Fibroblast of peridontal ligament (primary cell): Measurements from ENCODE around the gene MYOM1.
"Not testable (repeated sequence)": the region's sequence is repeated elsewhere in the genome, so short reads cannot be mapped to it uniquely, and the experiment has no call there.

Experiments
- DNase-seq: peaks from one replicate; pipeline ENCODE4 v3.0.0-alpha.2; 2010; ENCODE audit errors: extremely low read depth

Gene MYOM1

DNA sequence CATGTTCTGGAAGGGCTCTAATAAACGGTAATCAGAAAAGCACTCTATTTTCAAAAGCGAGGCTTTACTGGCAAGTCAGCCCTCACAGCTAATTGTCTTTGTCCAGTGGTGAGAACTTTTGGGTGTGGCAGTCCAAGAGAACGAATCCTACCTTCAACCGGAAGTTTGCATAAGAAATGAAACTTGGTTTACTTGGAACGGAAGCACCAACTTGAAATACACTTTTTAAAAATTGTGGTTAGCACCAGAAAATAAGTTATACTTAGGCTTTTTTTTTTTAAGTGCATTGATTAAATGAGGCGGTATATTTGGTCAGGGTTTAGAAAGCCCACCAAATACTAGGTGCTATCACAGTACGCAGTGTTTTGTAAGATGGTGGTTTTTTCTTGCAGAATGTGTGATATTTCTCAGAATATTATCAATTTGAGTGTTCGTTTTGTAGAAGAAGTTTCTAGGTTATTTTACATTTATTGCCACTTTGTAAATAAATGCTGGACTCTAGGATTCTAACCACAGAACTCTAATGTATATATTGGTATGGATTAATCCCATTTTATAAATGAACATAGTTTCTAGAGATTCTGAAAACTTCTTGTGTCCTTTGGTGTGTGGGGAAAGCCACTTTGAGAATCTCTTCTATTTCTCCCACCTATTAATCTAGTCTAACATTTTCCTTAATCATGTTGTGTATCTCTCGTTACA lies 29.0 kb upstream of the MYOM1 start:
- DNase-seq: peak; percentile 63

DNA sequence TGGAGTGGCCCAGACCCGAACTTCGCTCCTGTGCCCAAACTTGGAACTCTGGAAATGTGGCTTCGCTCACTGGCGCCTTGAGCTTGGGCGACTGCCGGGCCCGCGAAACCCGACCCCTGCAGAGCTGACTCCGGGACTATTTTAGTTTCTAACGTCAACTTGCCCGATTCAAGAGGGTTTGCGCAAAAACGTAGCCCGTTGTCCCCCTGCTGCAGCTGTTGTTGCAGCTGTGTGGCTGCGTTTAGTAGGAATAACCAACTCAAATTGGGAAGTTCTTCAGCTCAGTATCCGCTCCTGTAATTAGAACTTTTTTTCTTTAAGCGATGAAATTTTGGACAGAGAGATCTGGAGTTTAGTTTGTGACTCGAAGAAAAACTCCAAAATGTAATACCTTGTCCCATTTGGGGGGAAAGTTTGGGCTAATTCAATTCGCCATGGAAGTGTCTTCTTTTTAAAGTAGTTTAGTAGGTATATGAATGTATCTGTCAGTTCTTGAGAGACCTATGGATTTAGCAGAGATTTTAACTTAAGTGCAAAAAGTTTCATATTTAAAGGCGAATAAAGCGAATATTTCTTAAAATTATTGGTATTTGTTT lies 28.4 kb upstream of the MYOM1 start:
- DNase-seq: peak; percentile 77

DNA sequence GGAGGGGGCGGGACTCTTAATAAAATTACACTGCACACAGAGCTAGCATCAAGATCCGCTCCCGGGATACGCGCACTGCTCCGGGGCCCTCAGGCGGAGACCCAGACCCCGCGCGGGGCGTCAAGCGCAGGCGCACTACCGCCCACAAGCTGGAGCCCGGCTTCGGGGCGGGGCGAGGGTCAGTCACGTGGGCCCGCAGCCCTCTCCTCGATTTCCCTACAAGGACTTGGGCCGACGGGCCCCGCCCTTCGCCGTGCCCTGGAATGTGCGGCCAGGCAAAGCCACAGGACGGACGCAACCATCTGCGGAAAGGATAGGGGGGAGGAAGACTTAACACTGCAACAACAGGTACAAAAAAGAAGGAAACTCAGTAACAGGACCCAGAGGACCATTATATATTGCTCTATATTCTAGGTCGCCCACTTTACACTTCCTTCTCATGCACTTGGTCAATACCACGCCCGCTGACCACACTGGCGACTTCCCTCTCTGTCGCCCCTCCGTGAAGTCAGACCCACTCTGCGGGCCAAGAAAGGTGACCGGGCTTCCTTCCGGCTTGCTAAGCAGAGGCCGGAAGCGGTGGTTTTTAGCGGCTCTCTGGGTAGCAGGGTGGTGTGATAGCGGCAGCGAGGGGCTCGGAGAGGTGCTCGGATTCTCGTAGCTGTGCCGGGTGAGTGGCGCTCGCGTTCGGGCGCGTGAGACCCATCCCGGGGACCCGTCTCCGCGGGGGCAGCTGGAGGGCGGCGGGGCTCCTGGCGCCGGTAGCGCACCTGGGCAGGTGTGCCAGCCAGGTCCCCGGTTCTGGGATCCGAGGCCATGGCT lies 27.7 kb upstream of the MYOM1 start, which contains the start of gene MYL12A:
Gene MYL12A, plus strand, starts transcription at position 562 of the 822 bp plus-strand sequence. CDS start 5,447 bp downstream, outside the sequence.
- peak; percentile 99 for DNase-seq

DNA sequence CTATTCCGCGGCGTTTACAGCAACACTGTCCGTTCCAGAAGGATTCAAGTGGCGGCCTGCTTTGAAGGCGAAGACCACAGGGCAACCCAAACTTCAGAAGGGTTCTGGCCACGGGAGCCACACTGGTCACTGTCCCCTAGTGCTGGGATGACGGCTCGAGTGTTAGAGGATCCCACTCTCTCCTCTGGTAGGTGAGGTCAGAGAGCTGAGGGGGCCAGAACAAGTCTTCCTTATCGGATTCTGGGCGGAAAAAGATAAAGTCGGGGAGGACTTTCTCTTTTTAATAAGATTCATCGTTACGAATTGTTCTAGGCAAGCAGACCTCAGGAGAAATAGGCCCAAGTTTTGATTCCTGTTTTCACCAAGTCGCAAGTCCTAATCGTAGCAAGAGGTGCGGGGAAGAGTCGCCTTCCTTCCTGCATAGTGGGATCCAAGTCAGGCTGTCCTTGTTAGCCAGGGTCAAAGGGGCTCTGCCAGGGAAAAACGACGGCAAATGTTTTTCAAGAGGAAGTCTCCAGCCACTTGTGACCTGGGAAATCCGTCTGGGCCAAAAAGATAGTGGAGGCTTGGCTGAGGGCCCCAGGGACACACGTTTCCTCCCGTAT lies 27.0 kb upstream of the MYOM1 start:
- no peak for DNase-seq

- DNase-seq: peak; percentile 88
Observed at GRCh38 chr18:3245853-3246634, 26.3 kb upstream of the MYOM1 start.

- DNase-seq: no peak
Observed at GRCh38 chr18:3245185-3245564, 25.4 kb upstream of the MYOM1 start.

- DNase-seq: no peak
Observed at GRCh38 chr18:3238742-3239141, 19.0 kb upstream of the MYOM1 start.

DNA sequence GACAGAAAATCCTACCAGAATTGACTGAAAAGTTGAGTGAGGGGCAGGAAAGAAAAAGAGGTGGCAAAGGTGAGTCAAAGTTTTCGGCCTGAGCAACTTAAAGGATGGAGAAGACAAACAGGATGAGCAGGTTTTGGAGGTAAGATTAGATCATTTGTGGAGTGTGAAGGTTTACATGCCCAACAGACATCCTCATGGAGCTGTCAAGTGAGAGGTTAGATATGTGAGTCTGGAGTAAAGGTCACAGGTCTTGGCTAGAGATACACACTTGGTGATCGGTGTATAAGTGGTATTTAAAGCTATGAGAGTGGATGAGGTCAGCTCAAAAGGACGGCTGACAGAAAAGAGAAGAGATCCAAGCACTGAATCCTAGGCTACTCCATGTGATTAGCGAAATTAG lies 16.7 kb upstream of the MYOM1 start:
- DNase-seq: no peak

- no peak for DNase-seq
Observed at GRCh38 chr18:3235846-3236245, 16.1 kb upstream of the MYOM1 start.

DNA sequence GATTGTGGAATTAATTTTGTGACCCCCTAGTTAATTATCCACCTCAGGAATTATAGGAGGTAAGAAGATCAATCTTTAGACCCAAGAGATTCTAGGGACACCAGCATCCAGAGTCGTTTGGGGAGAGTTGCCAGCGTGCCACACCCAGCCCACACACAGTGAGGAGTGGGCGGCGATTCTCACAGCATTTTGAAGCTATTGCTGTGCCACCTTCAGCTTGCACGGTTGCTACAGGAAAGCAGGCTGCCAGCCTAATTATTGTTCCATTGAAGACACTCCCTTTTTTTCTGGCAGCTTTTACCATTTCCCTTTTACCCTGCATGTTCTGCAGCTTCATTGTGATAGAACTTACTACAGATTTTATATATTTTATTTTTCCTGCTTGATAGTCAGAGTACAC lies 14.7 kb upstream of the MYOM1 start:
- DNase-seq: no peak

- DNase-seq: no peak
Observed at GRCh38 chr18:3233433-3234168, 13.8 kb upstream of the MYOM1 start.

- DNase-seq: no peak
Observed at GRCh38 chr18:3233004-3233403, 13.2 kb upstream of the MYOM1 start.

GRCh38 chr18:3230401-3231334 lies 10.9 kb upstream of the MYOM1 start:
- peak; percentile 57 for DNase-seq

GRCh38 chr18:3226048-3226447 lies 6.3 kb upstream of the MYOM1 start:
- no peak for DNase-seq

DNA sequence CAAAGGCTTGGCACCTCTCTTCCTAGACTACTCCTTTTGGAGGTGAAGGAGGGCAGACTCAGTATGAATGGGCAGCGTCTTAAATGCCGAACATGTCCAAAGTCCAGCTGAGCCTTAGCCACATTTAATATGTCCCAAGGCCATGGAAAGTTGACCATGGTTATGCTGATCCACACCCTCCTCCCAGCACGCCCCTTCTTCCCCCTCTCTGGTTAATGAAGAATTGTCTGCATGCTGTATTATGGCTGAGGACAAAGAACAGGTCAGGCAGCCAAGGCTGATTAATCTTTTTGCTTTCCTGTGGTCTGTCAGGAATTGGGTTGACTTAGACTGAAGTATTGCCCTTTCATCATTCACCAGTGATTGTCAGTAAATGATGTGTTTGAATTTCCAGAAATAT lies 5.8 kb upstream of the MYOM1 start:
- no peak for DNase-seq

- no peak for DNase-seq
Observed at GRCh38 chr18:3224223-3224622, 4.5 kb upstream of the MYOM1 start.

DNA sequence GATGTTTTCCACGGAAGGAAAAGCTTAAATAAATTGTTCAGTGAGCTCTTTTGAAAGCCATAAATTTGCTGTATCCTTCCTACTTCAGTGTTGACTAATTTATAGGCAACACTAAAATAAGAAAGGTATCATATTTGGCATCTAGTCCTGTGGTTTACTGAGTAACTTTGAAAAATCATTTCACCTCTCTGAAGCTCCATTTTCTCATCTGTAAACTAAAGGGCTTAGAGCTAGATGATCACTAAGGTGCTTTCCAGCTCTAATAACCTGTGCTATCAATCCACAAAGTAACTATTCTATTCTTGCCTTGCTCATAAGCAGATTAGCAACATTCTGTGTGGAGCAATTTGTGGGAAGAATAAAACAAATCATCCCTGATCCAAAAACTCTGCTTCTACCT lies 3.6 kb upstream of the MYOM1 start:
- DNase-seq: no peak

DNA sequence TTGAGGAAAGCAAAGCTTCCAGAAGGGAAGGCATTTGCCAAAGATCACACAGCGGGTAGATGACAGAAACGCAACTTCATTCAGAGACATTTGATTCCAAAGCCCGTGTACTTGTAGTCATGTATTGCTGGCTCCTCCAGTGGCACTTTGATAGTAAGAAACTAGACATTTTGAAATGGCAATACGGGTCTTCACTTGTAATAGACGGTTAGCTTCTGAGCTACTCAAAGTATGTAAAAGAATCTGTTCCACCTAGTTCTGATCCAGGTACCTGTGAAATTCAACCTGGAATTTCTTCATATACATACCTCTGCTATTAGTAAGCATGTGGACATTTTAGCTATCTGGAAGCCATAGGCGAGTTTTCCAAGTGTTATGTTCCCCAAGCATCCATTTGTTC lies 1.7 kb upstream of the MYOM1 start:
- DNase-seq: no peak

GRCh38 chr18:3220868-3221267 lies 1.1 kb upstream of the MYOM1 start:
- not testable (repeated sequence) for DNase-seq

DNA sequence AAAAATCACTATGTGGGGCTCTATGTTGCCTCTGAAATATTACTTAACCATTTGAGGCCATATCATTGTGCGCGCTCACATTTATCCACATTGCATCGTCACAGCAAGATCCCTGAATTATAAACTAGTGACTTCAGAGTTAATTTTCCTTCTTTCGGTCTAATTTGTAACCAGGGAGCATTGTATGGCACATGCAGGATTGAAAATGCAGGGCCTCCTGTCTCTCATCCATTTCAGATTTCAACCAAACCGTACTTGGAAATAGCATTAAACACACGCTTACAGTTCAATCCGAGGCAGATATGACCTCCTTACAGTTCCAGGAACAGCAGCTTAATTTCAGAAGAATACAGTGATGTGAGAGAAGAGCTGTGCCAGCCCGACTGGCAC lies 532 bp downstream of the MYOM1 start:
- no peak for DNase-seq
